Measurements from ENCODE around the gene CACNA1B.

The CACNA1B gene

DNA sequence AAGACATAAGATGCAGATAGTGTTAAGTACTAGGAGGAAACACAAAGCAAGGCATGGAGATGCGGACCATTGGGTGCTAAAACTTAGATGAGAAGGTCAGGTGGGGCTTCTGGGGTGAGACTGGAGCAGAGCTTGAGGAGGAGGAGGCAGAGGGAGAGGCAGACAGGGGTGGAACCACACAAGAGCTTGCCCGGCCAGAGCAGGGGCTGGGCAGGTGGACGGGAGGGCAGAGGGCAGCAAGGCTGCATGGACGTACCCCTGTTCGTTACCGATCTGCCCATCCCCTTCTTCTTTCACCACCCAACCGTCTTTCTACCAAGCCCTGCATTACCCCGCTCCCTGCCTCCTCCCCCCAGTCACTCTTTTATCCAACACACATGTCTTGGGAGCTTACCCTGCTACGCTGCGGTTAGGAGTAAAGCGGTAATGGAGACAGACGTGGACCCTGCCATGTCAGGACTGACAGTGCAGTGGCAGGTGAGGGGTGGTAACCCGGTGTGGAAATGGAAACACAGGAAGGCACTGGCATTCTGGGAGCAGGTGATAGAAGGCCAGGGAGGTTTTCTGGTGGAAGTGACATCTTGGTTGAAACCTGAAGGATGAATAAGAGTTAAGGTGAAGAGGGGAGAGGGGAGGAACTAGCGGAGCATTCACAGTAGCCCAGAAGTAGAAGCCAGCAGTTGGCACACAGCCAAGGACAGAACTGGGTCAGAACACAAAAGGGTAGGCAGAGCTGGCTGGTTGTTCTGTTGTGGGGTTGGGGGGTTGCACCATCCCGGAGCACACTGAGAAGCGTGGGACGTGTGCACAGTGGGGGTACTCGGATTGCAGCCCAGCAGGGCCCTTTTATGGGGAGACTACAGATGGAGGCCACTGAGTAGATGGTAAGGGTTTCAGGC, 167.2 kb downstream of the CACNA1B start:
- no peak for DNase-seq

DNA sequence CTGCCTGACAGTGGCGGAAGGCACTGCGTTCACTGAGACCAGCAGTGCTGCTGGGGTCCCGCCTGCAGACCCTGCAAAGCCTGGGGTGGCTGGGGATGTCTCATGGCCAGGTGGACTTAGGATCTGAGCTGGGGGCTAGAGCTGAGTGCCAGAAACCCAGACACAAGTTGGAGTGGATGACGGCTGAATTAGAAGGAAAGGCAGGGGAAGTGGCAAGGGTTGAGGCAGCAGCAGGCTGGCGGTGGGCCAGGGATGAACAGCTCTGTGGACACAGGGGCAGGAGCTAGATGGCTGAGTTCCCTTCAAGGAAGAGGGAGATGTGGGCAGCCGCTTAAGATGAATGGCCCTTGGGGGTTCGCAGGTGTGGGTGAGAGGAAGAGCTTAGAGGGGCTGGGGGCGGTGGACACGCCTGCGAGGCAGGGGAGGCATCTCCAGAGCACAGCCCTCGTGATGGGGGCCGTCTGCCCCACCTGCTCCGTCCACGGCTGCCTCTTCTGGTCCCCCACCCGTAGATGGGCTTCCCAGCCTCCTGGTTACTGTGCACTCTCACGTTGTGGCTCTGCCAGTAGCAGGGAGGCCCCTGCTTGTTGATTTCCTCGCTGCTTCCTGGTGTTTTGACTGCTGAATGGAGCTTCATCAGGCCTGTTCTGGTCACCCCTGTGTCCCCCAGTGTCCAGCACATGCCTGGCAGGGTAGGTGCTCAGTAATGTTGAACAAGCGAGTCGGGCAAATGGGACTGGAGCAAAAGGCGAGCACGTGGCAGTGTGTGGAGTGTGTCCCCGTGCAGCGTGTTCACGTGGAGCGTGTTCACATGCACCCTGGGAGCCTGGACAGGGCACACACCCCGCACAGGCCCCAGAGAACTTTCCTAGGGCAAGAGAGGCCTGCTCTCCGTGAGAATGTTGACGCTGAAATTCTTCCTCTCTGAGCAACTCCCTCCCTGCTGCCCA, 168.2 kb downstream of the CACNA1B start:
- no peak for DNase-seq

DNA sequence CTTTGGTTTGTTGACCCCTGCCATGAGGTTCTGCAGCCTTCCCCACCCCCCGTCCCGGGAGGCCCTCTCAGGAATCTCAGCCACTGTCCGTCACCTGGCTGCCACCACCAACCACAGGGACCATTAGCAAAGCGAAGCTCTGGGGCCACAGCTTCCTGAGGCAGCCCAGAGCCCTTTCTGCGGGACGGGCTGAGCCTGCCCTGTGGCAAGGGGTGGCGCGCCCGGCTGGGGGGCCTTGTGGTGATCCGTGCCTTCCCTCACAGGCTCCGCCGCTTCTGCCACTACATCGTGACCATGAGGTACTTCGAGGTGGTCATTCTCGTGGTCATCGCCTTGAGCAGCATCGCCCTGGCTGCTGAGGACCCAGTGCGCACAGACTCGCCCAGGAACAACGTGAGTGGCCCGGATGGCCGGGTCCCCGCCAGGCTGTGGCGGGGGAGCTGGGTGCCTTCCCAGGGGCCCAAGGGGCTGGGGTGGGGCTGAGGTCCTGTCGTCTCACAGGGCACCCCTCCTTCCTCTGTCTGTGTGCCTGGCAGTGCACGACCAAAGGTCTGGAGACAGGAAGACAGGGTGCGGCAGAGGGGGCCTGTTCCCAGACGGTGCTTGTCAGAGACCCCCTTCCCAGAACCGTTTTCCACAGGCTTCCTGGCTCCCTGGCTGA, 169.2 kb downstream of the CACNA1B start:
- no peak for DNase-seq

DNA sequence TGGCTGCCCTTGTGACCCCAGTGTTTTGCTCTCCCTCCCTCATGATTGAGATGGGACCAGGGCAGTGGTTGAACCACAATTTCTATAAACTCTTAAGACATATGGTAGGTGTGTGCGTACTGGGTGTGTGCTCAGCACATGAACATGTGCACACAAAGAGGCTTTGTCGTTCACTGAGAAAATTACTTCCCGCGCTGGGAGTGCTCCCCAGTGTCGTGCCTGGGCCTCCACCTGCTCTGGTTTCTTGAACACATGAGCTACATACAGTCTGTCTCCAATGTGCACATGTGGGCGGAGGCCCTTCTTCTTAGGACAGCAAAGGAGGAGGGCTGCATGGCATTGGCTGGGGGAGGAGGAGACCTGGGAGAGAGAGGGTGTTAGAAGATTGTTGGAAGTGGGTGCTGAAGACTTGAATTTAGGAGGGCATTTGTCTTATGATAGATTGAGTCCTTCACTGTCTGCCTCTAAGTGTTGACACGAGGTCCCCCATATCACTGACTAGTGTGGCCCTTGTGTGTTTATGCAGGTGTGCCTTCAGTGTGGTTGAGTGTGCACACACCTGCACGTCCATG, 170.0 kb downstream of the CACNA1B start:
- no peak for DNase-seq

DNA sequence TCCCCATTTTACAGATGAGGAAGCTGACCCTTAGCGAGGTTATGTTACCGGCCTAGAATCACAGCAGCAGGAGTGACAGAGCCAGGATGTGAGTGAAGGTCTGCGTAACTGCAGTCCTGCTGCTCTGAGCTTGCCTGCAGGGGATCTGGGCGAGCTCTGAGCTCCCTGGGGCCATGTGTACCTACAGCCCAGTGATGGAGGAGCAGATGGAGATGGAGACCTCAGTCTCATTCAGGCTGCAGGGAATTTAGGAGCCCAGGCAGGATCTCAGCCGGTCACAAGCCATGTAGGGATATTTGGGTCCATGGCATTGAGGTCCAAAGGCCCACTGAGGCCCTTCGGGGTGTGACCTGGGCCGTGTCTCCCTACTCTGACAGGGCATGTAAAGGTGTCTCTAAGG, 170.6 kb downstream of the CACNA1B start:
- no peak for DNase-seq

DNA sequence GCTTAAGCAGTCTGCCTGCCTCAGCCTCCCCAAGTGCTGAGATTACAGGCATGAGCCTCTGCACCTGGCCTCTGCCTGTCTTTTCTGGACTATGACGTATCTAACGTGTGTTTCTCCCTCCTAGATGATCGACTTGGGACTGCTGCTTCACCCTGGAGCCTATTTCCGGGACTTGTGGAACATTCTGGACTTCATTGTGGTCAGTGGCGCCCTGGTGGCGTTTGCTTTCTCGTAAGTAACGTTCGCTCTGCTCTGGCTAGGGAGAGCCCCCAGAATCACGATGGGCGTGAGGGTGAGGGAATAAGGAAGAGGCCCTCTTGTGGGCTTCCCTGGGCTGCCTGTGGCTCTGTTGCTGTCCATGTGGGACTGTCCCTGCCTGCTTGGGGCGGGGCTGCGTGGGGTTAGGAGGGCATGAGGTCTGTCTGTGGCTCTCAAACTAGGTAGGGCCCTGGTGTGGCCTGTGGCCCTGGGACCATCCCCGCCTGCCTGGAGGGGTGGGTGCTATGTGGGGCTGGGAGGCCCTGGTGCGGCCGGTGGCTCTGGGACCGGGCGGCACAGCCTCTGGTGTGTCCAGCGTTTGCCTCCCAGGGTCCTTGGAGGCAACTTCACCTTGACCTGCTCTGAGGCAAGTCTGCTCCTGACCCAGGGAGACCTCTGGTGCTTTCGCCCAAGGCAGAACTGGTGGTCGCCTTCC, 171.7 kb downstream of the CACNA1B start:
- no peak for DNase-seq

DNA sequence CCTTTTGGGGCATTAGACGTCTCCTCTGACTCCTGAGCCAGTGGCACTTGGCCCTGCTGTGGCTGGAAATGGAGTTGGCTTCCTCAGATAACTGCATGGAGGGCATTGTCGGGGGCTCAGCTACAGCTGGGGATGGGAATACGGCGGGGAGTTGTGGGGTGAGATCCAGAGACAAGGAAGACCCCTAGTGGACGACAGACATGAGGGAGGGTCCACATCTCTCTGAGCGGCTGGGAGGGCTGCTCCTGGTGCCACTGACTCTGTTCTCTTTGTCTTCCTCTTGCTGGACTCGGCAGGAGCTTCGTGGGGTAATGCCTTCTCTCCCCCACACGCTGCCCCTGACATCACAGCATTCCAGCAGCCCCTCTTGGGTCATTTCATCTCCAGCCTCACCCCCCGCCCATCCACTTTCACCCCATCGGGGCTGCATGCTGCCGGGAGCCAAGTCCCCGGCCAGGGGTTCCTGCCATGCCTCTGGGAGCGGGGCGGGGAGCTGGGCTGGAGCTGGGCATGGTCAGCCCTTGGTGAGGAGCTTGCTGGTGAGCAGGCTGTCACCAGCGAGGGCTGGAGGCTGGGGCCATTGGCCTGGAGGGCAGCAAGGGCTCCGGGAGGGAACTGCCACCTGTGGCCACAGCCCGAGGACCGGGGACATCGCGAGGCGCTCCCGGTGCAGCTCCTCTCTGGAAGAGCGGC, 172.3 kb downstream of the CACNA1B start:
- DNase-seq, result no peak

DNA sequence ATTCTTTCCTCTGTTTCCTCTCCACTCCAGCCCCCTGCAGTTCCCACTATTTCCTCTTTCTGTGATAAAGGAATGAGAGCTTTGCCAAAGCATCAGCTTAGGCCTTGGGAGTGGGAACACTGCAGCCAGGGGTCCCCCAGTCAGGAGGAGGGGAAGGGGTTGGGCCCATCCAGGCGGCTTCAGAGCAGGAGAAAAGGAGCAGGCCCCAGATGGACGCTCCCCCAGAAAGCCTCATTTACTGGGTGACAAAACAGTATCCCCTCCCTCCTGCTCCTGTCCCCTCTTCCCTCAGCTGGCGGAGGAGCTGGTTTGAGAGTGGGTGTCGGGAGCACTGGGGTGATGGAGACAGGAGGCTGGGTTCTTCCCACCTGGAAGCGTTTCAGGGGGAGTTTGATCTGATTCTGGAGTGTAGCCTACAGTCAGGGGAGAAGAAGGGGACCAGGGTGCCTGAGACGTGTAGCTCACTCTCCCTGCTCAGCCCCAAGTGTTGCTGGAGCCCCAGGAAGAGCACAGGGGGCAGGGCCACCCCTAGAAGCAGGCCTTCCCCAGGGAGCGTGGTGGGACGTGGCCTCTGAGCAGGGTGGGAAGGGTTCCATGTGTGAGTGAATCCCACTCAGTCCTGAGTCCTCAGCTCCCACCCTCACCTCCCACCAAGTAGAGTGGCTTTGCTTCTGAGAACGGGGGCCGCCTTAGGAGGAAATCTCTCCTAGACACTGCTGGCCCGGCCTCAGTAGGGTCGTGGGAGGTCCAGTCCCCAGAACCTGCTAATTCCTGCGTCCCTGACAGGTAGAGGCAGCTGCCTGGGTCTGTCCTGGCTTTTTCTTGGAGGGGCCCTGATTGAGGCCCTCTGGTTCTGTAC, 173.1 kb downstream of the CACNA1B start:
- no peak for DNase-seq

DNA sequence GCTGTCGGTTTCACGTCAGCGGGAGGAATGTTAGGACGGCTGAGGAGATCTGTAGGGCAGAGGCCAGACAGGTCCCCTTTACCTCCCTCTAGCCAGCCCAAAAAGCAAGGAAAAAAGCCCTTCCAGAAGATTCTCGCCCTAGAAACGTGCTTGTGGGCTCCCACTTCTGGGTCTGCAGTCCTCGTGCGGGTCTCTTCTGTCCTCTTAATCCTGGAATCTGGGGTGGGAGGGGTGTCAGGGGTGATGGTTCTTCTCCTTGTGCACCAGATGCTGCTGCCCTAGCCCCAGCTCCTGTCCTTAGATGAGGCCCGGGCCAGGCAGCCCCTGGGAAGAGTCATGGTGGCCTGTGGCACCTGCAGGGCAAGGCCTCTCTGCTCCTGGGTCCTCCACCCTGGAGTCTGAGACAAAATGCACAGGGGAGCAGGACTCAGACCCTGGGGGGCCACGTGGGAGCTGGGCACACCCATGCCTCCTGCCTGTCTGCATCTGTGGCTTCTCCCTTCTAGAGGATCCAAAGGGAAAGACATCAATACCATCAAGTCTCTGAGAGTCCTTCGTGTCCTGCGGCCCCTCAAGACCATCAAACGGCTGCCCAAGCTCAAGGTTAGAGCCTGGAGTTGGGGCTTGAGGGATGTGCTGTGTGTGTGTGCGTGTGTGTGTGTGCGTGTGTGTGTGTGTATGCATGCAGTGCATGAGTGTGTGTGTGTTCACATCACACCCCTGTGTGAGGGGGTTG, 174.2 kb downstream of the CACNA1B start:
- DNase-seq, result no peak

DNA sequence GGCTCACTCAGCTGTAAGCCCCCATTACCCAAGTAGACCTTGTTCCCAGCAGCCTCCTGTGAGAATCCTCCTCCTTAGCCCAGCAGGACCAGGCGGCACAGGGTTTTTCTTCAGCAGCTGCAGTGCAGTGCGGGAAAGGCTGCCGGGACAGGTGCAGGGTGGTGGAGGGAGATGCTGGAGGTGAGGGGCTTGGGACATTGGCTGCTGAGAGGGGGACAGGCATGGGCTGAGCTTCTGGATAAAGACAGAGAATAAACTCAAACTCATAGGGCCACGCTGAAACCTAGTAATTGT, 174.7 kb downstream of the CACNA1B start:
- DNase-seq, result no peak

DNA sequence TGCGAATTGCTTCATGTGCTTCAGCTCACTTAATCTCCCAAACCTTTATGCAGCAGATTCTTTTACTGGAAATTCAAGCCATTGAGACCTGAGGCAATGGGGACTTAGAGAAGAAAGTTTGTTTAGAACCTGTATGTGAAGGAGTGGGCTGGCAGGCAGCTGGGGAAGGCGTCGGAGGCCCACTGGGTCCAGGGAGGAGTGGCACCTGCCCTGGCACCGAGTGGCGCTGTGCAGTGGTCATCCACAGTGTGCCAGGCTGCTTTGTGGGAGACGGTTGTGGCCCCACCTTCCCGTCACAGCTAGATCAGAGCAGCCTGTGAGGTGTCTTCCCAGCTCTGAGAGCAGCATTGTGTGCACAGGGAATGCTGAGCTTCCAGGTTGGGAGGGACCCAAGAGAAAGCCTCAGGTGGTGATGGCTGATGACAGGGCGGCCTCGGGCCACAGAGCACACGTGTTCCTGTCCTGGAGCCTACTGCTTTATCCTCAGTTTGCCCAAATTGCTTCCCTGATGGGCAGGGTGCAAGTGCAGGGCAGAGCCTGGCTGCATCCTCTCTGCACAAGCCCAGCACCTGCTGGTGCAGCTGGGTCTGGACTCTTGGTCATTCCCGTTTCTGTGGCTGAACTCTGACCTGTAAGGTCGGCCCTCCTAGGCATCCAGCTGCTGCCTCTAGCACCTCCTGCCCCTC, 175.2 kb downstream of the CACNA1B start:
- DNase-seq, result no peak

DNA sequence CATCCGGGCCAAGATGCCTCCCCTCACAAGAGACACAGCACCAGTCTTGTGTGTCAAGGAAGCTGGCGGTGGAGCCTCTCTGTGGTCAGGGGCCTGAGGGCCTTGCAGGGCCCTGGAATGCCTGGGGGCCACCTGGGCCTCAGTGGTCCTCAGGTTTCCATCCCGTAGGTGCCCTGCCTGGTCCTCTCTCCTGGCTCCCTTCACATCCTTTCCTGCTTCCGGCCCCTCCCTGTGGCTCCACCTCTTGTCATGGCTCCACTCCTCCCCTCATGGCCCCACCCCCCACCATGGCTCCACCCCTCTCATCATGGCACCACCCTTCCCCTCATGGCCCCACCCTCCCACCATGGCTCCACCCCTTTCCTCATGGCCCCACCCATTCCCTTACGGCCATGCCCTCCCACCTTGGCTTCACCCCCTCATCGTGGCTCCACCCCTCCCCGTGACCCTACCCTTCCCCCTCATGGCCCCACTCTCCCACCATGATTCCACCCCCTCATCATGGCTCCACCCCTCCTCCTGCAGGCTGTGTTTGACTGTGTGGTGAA, 175.8 kb downstream of the CACNA1B start:
- no peak for DNase-seq

DNA sequence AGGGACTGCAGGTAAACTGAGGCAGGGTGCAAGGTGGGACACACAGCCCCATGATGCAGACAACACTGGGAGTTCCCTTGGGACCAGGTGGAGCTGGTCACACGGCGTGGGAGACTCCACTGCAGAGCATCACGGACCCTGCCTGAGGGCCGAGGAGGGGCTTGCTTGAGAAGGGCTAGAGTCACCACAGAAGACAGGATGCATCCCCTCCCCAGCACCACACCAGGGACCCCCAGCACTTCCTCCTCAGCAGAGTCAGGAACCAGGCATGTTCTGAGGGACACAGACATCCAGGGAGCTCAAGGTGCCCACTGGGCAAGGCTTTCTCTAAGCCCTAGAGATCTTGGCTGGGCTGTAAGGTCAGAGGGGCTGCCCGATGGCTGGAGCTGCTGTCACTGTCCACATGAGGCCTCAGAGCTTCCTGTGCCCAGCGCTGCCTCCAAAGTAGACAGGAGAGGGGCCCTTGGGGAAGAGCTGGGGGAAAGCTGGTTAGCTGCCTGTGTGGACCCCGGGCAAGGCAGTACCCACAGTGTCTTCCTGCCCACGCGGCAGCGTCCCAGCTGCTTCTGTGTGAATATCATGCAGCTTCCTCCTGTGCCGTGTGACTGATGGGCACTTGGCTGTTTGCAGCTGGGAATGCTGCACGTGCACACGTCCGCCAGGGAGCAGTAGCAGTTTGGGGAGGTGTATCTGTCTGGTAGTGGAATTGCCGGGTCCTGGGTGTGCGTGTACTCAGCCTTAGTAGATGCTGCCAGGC, 176.6 kb downstream of the CACNA1B start:
- DNase-seq, result no peak

DNA sequence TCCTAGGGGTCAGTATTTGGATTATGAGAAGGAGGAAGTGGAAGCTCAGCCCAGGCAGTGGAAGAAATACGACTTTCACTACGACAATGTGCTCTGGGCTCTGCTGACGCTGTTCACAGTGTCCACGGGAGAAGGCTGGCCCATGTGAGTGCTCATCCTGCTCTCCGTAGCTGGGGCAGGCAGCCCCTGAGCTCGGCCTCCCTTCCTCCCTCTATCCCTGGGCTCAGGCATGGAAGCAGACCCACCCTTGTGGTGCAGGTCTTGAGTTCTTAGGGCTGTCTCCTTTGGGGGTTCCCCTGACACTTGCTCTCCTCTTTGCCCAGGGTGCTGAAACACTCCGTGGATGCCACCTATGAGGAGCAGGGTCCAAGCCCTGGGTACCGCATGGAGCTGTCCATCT, 180.1 kb downstream of the CACNA1B start:
- DNase-seq, result no peak

DNA sequence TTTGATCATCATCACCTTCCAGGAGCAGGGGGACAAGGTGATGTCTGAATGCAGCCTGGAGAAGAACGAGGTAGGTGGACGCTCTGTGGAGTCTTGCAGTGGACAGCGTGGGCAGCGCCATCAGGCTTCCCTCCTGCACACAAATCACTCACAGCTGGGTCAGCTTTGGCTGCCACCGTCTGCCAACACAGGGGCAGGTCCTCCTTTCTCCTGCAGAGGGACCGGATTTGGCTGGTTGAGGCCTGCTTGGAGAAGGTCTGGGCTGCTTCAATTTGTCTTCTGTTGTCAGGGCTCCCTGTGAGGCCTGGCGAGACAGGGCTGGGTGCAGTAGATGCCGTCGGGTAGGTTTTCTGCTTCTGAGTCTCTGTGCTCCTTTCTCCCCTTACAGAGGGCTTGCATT, 180.6 kb downstream of the CACNA1B start:
- DNase-seq, result no peak

DNA sequence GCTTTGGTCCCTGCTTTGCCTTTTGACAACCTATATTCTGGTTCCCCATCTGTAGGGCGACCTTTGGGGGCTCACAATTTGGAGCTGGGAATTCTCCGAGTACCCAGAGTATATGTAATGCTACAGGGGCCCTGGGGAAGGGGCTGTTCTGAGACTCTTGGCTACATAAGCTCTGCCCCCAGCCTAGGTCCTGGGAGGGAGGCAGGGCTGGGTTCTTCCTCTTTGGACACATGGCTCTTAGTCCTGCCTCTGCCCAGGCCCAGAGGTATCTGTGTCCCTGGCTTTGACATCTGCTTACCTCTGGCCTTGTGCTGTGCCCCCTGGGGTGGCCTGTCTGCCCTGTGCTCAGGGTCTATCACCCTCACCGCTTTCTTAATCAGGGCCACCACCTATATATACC, 181.6 kb downstream of the CACNA1B start:
- DNase-seq, result no peak

DNA sequence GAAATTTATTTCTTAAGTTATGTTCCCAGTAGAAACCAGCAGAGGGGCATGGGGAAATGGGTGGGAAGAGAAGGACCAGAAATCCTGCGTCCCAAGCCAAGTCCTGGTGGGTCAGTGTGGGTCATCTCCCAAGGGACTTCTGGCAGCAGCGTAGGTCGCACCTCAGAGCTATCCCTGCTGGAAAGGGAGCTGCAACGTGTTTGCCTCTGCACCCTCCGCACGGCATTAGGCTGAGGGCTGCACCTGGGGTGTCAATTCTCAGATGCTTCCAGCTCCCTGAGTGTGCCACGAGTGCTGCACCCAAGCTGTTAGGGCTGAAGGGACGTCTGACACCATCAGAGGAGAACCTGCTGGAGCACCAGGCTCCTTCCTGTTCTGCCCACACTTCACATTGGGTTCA, 182.8 kb downstream of the CACNA1B start:
- no peak for DNase-seq

DNA sequence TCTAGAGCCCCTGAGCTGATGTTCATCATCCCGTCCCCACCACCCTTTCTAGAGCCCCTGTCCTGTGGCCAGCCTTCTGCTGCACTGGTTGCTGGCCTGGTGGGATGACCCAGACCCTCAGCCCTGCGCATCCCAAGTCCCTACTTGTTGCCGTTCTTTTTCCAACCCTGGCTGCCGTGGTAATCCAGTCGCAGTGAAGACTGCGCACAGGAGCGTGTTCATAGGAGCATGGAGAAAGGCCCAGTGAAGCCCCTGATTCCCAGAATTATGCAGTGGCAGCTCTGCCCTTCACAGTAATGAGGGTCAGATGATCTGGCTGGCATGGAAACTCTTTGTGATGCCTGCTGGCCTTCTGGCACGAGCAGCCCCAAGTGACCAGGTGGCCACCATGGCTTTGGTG, 183.3 kb downstream of the CACNA1B start:
- no peak for DNase-seq
